GM18511 (cell line): ENCODE results near the gene CAVIN2.
"Not testable (repeated sequence)": the region's sequence is repeated elsewhere in the genome, so short reads cannot be mapped to it uniquely, and the experiment has no call there.

Experiments
- ATAC-seq: cut with Tn5 transposase; IDR thresholded peaks from one replicate; pipeline ENCODE4 v1.9.1; 2021; ENCODE audit warnings: mild to moderate bottlenecking, moderate library complexity; ENCODE audit not compliant: unreplicated experiment

Gene CAVIN2

GRCh38 chr2:191803007-191803406 lies 43.9 kb downstream of the CAVIN2 start:
- no peak for ATAC-seq

GRCh38 chr2:191802180-191802579 lies 44.7 kb downstream of the CAVIN2 start:
- ATAC-seq, result no peak

DNA sequence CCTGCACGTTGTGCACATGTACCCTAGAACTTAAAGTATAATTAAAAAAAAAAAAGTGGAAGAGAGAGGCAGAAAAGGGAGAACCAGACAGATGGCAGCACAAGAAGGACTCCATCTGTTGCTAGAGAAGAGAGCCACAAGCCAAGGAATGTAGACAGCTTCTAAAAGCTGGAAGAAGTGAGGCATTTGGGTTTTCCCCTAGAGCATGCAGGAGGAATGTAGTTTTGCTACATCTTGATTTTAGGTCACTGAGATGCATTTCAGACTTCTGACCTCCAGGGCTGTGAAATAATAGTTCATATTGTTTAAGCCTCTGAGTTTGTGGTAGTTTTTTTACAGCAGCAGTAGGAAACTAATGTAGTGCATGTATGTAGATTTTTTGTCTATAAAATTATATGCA lies 46.0 kb downstream of the CAVIN2 start:
- no peak for ATAC-seq

GRCh38 chr2:191799526-191799925 lies 47.4 kb downstream of the CAVIN2 start:
- no peak for ATAC-seq

DNA sequence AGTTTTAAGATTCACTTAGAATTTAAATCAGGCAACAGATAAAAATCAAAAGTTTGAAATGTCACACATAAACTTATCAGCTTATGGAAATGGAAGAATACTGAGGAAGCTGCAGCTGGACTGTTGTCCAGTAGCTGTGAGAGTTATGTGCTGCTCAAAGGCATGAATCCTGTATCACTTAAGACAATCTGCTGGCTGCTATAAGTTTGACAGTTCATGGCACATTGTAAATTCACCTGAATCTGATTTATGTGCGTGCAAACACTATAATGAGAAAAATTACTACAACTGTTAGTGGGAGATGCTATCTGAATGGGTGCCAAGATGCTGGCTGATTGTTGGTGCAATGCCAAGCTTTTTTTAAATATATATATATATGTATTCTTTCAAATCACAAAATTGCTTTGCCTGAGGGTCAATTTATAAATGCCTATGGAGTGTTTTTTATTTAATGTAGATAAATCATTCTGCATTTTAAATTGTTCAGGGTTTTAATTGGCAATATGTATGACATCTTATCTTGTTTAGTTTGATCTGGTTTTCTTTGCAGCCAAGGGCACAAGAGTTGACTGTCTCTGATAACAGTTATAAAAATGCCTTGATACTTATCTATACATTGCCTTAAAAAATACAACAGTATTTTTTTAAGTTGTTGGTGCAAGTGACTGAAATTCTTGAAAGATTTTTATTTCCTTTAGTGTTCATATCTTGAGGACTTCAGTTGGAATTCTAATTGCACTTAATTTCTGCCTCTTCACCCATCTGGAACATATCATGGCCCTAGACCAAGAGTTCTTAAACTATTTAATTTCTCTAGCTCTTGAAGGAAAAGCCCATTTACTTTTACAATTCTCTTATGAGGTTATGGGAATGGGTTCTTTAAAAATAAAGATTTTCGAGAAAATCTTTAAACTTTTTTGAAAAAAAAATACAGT lies 48.7 kb downstream of the CAVIN2 start:
- no peak for ATAC-seq

GRCh38 chr2:191797500-191797899 lies 49.4 kb downstream of the CAVIN2 start:
- ATAC-seq, result no peak

- no peak for ATAC-seq
Measured at GRCh38 chr2:191795715-191796114, 51.2 kb downstream of the CAVIN2 start.

- no peak for ATAC-seq
Measured at GRCh38 chr2:191791953-191792560, 54.8 kb downstream of the CAVIN2 start.

- no peak for ATAC-seq
Measured at GRCh38 chr2:191790737-191791136, 56.2 kb downstream of the CAVIN2 start.

DNA sequence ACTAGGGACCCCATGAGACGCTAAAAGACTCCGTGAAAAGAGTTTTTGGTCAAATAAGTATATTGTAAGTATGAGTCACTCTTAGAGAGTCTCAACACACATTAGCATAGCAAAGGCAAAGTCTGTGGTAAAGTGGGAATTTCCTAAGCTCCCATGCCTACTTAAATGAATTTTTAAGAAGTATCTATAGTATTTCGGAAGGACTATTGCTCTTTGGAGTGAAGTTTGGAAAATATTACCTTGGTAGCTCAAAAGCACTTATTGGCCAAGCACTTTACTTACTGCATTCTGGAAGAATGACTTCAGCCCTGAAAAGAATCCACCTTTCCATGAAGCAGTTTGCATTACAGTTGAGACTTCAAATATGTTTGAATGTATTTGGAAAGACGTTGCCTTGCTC lies 57.1 kb downstream of the CAVIN2 start:
- ATAC-seq, result no peak

DNA sequence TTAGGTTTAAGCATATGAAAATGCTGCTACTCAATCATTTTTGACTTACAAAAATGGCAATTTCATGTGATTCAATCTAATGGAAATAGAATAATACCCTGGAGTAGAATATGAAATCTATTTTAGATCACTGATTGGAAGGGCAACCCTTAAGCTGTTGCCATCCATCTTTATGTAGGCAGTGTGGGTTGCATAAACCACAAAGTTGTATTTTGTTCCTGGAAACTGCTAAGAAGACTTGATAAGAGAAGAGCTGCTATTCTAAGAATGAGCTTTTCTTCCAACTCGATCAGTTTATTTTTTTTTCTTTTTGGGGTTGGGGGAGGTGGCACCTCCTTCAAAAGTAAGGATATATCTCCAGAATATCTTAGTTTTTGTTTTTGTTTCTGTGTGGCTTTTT lies 60.2 kb downstream of the CAVIN2 start:
- ATAC-seq, result no peak

DNA sequence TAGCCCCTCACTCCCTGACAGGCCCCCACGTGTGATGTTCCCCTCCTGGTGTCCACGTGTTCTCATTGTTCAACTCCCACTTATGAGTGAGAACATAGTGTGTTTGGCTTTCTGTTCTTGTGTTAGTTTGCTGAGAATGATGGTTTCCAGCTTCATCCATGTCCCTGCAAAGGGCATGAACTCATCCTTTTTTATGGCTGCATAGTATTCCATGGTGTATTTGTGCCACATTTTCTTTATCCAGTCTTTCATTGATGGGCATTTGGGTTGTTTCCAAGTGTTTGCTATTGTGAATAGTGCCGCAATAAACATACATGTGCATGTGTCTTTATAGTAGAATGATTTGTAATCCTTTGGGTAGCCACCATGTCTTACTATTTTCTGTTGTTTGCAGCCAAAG lies 61.2 kb downstream of the CAVIN2 start:
- ATAC-seq, result not testable (repeated sequence)
